HG03159 (cell line): ENCODE data around the gene RNF144A.
A peak's percentile ranks its signal among the peaks of the same experiment; 100 is the strongest.

Source experiments
- ATAC-seq: cut with Tn5 transposase; IDR thresholded peaks from one replicate; pipeline ENCODE4 v1.9.1; 2021; ENCODE audit warnings: mild to moderate bottlenecking, moderate library complexity; ENCODE audit not compliant: unreplicated experiment

The RNF144A gene

GRCh38 chr2:7035884-7036283, 118.7 kb downstream of the RNF144A start:
- ATAC-seq = no peak

- ATAC-seq = peak; percentile 94
Observed at GRCh38 chr2:7037340-7038333, 120.4 kb downstream of the RNF144A start.

GRCh38 chr2:7040547-7040946, 123.3 kb downstream of the RNF144A start:
- ATAC-seq = no peak

- ATAC-seq = no peak
Observed at GRCh38 chr2:7041421-7041820, 124.2 kb downstream of the RNF144A start.

- no peak for ATAC-seq
Observed at GRCh38 chr2:7043690-7044089, 126.5 kb downstream of the RNF144A start.

- peak; percentile 73 for ATAC-seq
Observed at GRCh38 chr2:7044253-7045250, 127.3 kb downstream of the RNF144A start.

- no peak for ATAC-seq
Observed at GRCh38 chr2:7045601-7046590, 128.7 kb downstream of the RNF144A start.

- ATAC-seq = no peak
Observed at GRCh38 chr2:7047661-7048060, 130.4 kb downstream of the RNF144A start.

GRCh38 chr2:7048762-7049294, 131.6 kb downstream of the RNF144A start:
- no peak for ATAC-seq

- peak; percentile 77 for ATAC-seq
Observed at GRCh38 chr2:7052404-7052803, 135.2 kb downstream of the RNF144A start.

GRCh38 chr2:7053650-7054265, 136.5 kb downstream of the RNF144A start:
- ATAC-seq = no peak

GRCh38 chr2:7057865-7058400, 140.7 kb downstream of the RNF144A start:
- peak; percentile 60 for ATAC-seq

GRCh38 chr2:7060156-7060555, 142.9 kb downstream of the RNF144A start:
- ATAC-seq = no peak

- ATAC-seq = no peak
Observed at GRCh38 chr2:7060631-7061449, 143.6 kb downstream of the RNF144A start.

- no peak for ATAC-seq
Observed at GRCh38 chr2:7061450-7061789, 144.2 kb downstream of the RNF144A start.

- ATAC-seq = no peak
Observed at GRCh38 chr2:7061921-7062320, 144.7 kb downstream of the RNF144A start.

- ATAC-seq = no peak
Observed at GRCh38 chr2:7063789-7064188, 146.6 kb downstream of the RNF144A start.

GRCh38 chr2:7068457-7068856, 151.2 kb downstream of the RNF144A start:
- no peak for ATAC-seq
